Camera-type eye (tissue), 1 donor: ENCODE results near the gene SLITRK6. TPM values are rescaled to one million over a fixed set of nuclear protein-coding genes. Genes with fewer than 3 reads are reported as not detected.

Source experiments
- total RNA-seq: library from RNA; depleted of rRNA; stranded (reverse); fragments of >200 nt; gene quantifications from one replicate; pipeline ENCODE4 v1.2.3, GENCODE V29; 2014

The SLITRK6 gene
- total RNA-seq: 17.6 TPM

GRCh38 chr13:85799097-85799582 is at the start of gene SLITRK6:
Gene SLITRK6, minus strand, starts transcription at chr13:85799419. Its CDS starts 2,911 bp downstream, at chr13:85796508.

